ENCODE results near the gene HIP1. TPM values are rescaled to one million over a fixed set of nuclear protein-coding genes. Genes with fewer than 3 reads are reported as not detected.

Gene HIP1
- total and polyA plus RNA-seq, 2 donors from 2014 or later = 11.2 to 50.1 TPM

- H3K4me1 ChIP-seq (ENCODE audit: control insufficient read depth in 2 of 3, insufficient read depth in 2 of 3, low read depth in 1 of 3, low read length in 3 of 3) = no peaks in the 10 kb centered on the region
- H3K27me3 ChIP-seq (ENCODE audit: control insufficient read depth, insufficient read depth, low read length) = no peaks in the 10 kb centered on the region
- no peak overlapping the region for H3K9ac ChIP-seq (ENCODE audit: low read length in 3 of 3)
- no peak overlapping the region for H3K27ac ChIP-seq (ENCODE audit: low read depth in 2 of 2, low read length in 2 of 2)
- intact Hi-C loops (cut with DNase I) = no loop called here
- no peak for TF ChIP-seq CTCF (IDR thresholded peaks at IDR 0.05; ENCODE audit: borderline replicate concordance, extremely low read depth, insufficient read depth)
- no peaks in the 10 kb centered on the region for H3K9me3 ChIP-seq (ENCODE audit: control insufficient read depth in 2 of 3, insufficient read depth in 1 of 3, low read length in 3 of 3)
- peaks cover 0 to 20% (median 19%) of the 10 kb centered on the region in 3 donors for H3K36me3 ChIP-seq (ENCODE audit: control insufficient read depth in 2 of 3, insufficient read depth in 3 of 3, low read length in 3 of 3)
- no peak for FAIRE-seq
- no peak overlapping the region for H3K4me3 ChIP-seq (ENCODE audit: low read length in 3 of 3)
- DNase-seq = peak in 1 of 5 donors; percentile 35
These were observed 201.0 kb downstream of the HIP1 start for GRCh38 chr7:75537731-75538130.

GRCh38 chr7:75536940-75537538 is 201.7 kb downstream of the HIP1 start:
- no peaks in the 10 kb centered on the region for H3K4me1 ChIP-seq (ENCODE audit: control insufficient read depth in 2 of 3, insufficient read depth in 2 of 3, low read depth in 1 of 3, low read length in 3 of 3)
- no peak for TF ChIP-seq CTCF (IDR thresholded peaks at IDR 0.05; ENCODE audit: borderline replicate concordance, extremely low read depth, insufficient read depth)
- FAIRE-seq (no peak), DNase-seq (peak in 1 of 5 donors; percentile 57)
- H3K27ac ChIP-seq (ENCODE audit: low read depth in 2 of 2, low read length in 2 of 2) = no peak overlapping the region
- H3K27me3 ChIP-seq (ENCODE audit: control insufficient read depth, insufficient read depth, low read length) = no peaks in the 10 kb centered on the region
- no peaks in the 10 kb centered on the region for H3K9me3 ChIP-seq (ENCODE audit: control insufficient read depth in 2 of 3, insufficient read depth in 1 of 3, low read length in 3 of 3)
- H3K4me3 ChIP-seq (ENCODE audit: low read length in 3 of 3) = no peak overlapping the region
- H3K36me3 ChIP-seq (ENCODE audit: control insufficient read depth in 2 of 3, insufficient read depth in 3 of 3, low read length in 3 of 3) = peaks cover 0 to 19% (median 18%) of the 10 kb centered on the region in 3 donors
- H3K9ac ChIP-seq (ENCODE audit: low read length in 3 of 3) = no peak overlapping the region
- intact Hi-C loops (cut with DNase I) = no loop called here

- H3K9me3 ChIP-seq (ENCODE audit: control insufficient read depth in 2 of 3, insufficient read depth in 1 of 3, low read length in 3 of 3) = no peaks in the 10 kb centered on the region
- H3K27me3 ChIP-seq (ENCODE audit: control insufficient read depth, insufficient read depth, low read length) = no peaks in the 10 kb centered on the region
- H3K27ac ChIP-seq (ENCODE audit: low read depth in 2 of 2, low read length in 2 of 2) = no peak overlapping the region
- no peak overlapping the region for H3K9ac ChIP-seq (ENCODE audit: low read length in 3 of 3)
- no peak for TF ChIP-seq CTCF (IDR thresholded peaks at IDR 0.05; ENCODE audit: borderline replicate concordance, extremely low read depth, insufficient read depth)
- H3K4me1 ChIP-seq (ENCODE audit: control insufficient read depth in 2 of 3, insufficient read depth in 2 of 3, low read depth in 1 of 3, low read length in 3 of 3) = no peaks in the 10 kb centered on the region
- DNase-seq (peak in 1 of 5 donors; percentile 33), FAIRE-seq (no peak)
- H3K36me3 ChIP-seq (ENCODE audit: control insufficient read depth in 2 of 3, insufficient read depth in 3 of 3, low read length in 3 of 3) = peaks cover 0 to 18% (median 16%) of the 10 kb centered on the region in 3 donors
- H3K4me3 ChIP-seq (ENCODE audit: low read length in 3 of 3) = no peak overlapping the region
- intact Hi-C loops (cut with DNase I) = no loop called here
These were observed 202.2 kb downstream of the HIP1 start for GRCh38 chr7:75536491-75536890.

Data from kidney (tissue), 14 donors.